KBM-7 (cell line): ENCODE measurements around the gene TCP10L.
"Not testable (repeated sequence)": the region's sequence is repeated elsewhere in the genome, so short reads cannot be mapped to it uniquely, and the experiment has no call there.

ENCODE experiments used
- DNase-seq: peaks from one replicate; pipeline ENCODE4 v3.0.0-alpha.2; 2015
- in situ Hi-C: fragments of 300-500 bp; cut with MboI; formaldehyde crosslinking; loops from 2 replicates; pipeline ENCODE4 v1.14.3; 2020; ENCODE audit warnings: low sequenced_read_pairs, low pct_unique_long_range_greater_than_20kb, mixed read lengths

Gene TCP10L, protein sequence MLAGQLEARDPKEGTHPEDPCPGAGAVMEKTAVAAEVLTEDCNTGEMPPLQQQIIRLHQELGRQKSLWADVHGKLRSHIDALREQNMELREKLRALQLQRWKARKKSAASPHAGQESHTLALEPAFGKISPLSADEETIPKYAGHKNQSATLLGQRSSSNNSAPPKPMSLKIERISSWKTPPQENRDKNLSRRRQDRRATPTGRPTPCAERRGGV

DNA sequence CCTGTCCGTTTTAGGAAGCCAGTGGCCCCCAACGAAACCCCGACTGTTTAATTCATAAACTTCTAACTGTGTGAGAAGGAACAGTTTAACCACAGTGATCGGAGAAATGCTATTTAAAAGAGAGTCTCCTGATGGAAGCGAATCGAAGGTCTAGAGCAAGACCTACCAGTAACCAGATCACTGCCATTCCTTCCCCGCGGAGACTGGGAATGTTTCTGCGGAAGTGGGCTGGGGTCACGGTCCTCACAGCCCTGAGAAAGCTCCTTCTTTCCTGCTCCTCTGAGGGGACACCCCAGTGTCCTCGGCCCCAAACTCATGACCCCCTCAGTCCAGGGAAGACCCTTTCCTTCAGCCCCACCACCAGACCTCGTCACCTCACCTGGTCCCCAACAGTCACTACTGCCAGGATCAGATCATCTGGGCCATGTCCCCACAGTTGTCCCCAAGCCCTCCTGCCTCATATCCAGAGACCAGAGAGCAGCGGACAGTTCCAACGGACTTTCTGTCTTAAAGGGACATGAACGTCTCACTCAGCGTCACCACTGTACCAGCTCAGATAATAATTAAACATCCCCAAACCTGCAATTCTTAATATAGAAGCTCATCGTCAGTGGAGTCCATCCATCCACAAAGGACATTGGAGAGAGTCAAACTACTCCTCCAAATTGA, at the start of gene TCP10L:
TCP10L (minus strand) TSS at position 482 of the 669 bp plus-strand sequence. CDS start 1,219 bp downstream, outside the sequence.
- no peak for DNase-seq
- in situ Hi-C loops: loop anchor here (25.0 kb wide), 1 partner anchor 173 kb away; the partner anchor contains the start of gene EVA1C

DNA sequence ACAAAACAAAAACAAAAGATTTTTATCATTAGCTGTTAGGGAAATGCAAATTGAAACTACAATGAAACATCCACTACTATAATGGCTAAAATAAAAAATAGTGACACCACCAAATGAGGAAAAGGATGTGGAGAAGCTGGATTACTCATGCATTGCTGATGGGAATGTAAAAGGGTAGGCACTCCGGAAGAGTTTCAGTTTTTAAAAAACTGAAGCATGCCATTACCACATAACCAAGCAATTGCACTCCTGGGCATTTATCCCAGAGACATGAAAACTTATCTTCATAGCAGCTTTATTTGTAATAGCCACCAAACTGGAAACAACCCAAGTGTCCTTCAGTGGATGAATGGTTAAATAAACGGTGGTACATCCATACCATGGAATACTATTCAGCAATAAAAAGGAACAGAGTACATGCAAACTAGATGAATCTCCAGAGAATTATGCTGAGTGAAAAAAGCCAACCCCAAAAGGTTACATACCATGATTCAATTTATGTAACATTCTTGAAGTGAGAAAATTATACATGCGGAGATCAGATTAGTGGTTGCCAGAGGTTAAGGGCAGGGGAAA, 41.4 kb upstream of the TCP10L start:
- no peak for DNase-seq
- in situ Hi-C loops: no loop called here

DNA sequence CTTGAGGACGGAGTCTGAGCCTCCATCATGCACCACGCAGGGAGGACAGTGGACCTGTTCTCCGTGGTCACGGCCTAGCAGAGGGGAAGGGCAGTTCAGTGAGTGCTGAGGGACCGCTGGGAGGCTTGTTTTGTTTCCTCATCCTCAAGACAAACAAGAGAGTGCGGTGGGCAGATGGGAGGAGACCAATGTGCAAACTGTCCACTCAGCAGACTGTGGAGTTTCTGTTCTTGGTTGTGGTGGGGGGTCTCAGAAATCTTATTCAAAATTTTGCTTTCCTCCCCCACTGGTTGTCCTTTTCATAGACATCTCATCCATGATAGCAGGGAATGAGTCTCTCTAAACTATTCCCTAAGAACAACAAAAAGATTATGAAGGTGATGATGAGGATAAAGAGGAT, 32.9 kb upstream of the TCP10L start:
- DNase-seq, in situ Hi-C loops: not testable (repeated sequence)

DNA sequence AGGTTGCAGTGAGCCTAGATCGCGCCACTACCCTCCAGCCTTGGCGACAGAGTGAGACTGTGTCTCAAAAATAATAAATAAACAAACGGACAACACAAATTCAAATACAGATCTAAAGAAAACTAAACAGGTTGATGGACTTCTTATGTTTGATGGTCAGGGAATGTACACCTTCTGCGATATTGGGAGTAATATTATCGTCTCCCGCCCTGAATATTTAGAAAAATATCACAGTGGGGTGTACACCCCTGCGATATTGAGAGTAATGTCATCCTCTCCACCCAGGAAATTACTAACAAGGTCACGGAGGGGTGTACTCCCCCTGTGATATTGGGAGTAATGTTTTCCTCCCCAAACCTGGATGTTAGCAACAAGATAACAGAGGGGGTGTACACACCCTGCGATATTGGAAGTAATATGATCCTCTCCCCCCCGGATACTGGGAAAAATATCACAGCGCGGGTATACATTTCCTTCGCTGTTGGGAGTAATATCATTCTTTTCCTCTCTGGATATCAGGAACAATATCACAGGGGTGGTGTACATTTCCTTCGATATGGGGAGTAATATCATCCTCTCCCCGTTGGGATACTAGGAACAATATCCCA, 28.2 kb upstream of the TCP10L start:
- DNase-seq: no peak
- in situ Hi-C loops: no loop called here

DNA sequence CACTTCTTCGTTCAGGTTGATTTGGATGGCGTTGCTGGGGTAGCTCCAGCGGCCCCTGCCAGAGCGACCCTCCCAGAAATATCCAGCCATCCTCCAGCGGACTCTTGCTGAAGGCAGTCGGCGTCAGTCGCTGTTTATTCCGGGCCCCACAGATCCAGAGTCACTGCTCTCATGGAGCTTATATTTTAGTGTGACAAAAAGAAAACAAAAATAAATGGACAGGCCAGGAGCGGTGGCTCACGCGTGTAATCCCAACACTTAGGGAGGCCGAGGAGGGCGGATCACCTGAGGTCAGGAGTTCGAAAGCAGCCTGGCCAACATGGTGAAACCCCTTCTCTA, 27.6 kb upstream of the TCP10L start:
- in situ Hi-C loops: no loop called here
- no peak for DNase-seq

DNA sequence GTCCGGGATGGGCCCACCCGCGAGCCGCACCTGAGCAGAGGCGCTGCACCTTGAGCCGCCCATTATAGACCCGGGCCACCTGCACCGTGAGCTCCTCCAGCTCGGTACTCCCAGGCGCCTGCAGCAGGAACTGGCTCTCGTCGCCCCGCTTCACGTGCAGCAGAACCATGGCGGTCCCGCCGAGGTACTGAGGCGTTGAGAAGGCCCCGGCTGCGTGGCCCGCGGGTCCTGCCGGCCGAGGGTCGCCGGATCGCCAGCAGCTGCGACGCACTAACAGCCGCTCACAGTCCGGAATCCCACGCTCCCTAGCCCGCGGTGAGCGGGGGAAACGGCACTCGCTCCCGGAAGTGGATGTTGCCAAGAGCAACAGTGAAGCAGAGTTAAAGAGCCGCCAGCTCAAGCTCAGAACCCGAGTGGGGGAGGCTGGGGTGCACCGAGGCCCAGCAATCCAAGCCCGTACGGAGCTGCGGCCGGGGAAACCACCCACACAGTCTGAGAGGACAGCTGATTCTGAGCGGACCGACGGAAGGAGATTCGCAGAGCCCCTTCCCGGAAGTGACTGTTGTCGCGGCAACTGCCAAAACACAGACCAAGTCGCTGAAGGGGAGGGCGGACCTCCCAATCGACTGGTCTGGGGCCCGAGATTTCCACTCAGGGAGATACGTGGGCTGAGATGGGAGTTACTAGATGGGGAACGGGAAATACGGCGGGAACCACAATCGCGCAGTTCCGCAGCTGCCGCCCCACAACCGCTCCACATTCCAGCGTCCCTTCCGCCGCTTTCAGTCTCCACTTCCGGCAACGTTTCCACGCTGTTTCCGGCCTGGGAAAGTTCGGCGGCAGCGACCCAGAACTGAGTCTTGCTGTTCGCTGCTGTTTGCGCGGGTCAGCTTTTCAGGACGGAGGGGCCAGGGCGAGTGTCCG, 27.0 kb upstream of the TCP10L start, which contains the start of gene CFAP298:
CFAP298 (minus strand) TSS at position 303 of the 924 bp plus-strand sequence; CDS start at position 169, 134 bp downstream.
- in situ Hi-C loops: no loop called here

DNA sequence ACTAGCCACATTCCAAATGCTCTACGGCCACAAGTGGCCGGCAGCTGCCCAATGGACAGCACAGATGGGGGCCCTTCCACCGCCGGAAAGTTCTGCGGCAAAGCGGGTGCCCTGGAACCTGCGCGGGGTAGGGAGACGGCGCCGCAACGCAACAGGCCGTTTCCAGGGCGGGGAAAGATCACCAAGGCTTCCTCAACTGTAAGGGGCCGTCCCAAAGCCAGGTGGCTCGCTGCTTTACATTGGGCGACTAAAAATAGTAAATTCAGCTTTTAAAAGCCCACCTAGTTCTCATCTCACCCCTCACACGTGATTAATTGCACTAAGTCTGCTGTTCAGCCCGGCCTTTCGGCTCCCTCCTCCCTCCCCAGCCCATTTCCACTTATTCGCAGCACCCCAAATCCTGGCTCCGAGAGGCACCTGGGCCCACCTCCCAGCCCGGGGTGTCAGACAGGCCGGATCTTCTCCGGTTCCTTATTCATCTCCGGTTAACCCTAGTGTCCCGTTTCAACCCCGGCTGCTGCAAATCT, 26.2 kb upstream of the TCP10L start:
- peak; percentile 47 for DNase-seq
- in situ Hi-C loops: no loop called here

More for the DNA sequence above, 27.0 kb upstream of the TCP10L start, which contains the start of gene CFAP298:
- peak; percentile 96 for DNase-seq

DNA sequence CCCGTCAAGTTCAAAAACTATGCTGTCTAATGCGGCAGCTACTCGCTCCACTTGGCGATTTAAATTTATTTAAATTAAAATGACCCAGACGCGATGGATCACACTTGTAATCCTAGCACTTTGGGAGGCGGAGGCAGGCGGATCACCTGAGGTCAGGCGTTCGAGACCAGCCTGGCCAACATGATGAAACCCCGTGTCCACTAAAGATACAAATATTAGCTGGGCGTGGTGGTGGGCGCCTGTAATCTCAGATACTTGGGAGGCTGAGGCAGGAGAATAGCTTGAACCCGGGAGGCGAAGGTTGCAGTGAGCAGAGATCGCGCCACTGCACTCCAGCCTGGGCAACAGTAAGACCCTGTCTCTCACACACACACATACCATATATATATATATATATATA, 25.6 kb upstream of the TCP10L start:
- DNase-seq, in situ Hi-C loops: not testable (repeated sequence)

DNA sequence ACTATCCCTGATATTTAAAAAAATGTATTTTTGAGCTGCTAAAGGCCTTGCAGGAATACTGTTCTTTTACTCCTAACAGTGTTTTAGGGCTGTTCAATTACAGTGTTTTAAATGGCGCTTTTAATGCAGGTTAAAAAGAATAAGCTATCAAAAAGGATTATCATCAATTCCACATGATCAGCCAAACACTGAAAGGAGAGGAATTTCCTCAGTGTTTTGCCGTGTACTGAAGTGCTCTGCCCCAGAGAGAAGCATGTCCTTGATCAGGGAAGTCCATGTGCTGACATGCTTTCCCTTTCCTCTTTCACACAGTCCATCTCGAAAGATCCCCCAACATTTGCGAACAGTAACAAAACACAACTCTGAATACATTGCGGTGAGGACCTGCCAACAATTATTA, 23.5 kb upstream of the TCP10L start:
- DNase-seq: no peak
- in situ Hi-C loops: no loop called here

DNA sequence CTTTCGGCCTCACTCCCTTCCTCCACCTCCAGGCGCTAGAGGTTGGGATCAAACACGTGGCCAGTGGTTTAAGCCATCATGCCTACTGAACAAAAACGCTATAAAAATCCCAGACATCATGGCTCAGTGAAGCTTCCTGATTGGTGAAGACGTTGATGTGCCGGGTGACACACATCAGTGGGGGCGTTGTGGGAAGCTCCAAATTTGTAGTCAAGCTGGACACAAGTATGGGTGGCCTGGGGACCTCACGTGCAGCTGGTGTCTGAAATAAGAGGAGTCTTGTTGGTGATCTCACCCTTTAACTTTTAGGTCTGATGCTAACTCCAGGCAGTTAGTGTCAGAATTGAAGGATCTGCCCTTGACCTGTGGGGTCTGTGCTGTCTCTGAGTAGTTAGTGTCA, 20.1 kb upstream of the TCP10L start:
- DNase-seq: no peak
- in situ Hi-C loops: no loop called here

DNA sequence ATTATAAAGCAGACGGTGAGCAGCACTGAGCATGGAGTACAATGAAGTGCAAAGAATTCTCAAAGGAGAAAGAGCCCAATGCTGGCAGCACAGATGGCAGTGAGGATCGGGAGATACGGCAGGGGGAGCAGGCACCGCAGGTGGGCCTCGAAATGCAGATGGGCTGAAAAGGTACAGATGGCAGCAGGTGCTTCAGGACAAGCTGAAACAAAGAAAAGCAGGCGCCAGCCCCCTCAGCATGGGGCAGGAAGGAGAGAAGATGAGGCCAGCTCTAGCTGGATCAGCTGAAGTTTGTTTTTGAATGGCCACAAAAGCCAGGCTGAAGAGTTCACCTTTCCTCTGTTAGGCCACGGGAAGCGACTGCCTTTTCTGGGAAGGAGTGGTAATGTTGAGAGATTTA, 19.1 kb upstream of the TCP10L start:
- DNase-seq: no peak
- in situ Hi-C loops: no loop called here

DNA sequence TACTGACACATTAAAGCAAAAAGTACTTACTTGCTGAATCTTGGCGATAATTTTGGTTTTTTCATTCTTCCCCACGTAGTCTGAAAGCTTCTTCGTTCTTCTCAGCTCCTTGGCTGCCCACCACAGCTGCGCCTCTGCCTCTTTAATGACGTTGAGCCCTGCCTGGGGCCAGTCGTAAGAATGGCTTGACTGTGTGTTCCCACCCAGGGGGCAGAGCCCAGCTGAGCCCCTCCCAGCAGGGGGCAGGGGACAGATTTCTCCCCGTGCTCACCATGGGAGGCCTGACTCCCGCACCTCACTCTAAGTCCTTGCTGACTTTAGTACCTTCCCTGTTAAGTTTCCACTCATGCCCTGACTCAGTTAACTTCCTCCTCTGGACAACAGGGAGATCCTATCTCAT, 17.8 kb upstream of the TCP10L start:
- DNase-seq: no peak
- in situ Hi-C loops: no loop called here

DNA sequence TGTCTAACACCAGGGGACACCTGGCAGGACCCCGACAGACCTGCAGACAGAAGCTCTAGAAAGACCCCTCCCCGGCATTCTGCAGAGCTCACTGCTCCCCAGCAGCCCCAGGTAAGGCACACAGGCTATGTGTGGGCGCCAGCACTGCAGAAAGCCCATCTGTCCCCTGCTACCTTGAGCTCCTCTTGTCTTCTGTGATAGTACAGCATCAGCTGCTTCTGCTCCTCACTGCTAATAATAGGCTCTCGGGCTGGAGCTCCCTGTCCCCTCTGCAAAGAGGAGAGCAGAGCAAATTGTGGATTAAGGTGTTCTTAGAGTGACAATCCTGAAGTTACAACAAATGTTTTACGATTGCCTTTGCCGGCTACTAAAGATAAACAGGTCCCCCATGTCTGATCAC, 16.8 kb upstream of the TCP10L start:
- in situ Hi-C loops: no loop called here
- no peak for DNase-seq

DNA sequence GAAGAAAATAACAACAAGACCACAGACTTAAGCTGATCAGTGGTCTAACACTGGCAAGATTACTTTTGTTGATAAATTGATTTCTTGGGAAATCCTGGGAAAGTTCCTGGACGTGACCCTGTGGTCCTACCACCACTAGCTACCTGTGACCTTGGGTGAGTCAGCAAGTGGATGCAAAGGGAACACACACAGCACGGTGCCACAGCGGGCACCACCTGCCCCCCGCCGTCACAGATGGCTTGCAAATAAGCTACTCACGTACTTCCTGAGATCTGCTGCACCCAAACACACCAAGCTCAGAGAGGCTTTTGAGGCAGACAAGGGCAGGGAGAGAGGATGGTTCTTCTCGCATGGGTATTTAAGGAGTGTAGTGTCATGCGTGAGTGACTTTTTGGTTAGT, 14.2 kb upstream of the TCP10L start:
- DNase-seq: no peak
- in situ Hi-C loops: loop anchor here (25.0 kb wide), 1 partner anchor 187 kb away; the partner anchor contains the start of gene EVA1C

DNA sequence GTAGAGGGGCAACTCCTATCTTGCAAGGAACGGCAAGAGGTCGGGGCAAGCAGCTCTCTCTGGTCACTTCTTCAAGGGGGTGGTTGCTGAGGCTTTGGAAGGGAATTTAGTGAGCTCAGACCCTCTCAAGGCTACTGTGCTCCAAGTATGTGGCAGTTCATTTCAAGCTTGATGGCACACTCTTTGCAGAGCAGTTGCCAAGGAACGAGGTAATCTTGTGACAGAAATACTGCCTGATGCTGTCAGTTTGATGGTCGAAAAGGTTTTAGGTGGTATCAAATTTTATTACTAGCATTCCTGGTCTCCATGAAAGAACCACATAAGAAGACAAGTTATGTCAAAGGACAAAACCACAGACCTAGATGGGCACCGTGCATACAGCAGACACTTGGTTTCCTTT, 13.8 kb upstream of the TCP10L start:
- DNase-seq: no peak
- in situ Hi-C loops: loop anchor here (25.0 kb wide), 1 partner anchor 187 kb away; the partner anchor contains the start of gene EVA1C

DNA sequence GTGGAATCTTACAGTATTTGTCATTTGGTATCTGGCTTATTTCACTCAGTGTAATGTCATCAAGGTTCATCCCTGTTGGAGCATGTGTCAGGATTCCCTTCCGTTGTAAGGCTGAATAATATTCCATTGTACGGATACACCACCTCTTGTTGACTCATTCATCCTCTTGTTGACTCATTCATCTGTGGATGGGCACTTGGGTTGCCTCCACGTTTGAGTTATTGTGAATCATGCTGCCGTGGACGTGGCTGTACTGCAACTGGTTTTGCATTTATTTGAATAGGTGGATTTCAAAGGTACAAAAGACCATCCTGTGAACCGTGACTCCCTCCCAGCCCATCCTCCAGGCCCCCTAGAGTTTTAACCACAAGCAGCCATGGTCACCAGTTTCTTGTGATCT, 11.9 kb upstream of the TCP10L start:
- no peak for DNase-seq
- in situ Hi-C loops: loop anchor here (25.0 kb wide), 1 partner anchor 185 kb away; the partner anchor contains the start of gene EVA1C

DNA sequence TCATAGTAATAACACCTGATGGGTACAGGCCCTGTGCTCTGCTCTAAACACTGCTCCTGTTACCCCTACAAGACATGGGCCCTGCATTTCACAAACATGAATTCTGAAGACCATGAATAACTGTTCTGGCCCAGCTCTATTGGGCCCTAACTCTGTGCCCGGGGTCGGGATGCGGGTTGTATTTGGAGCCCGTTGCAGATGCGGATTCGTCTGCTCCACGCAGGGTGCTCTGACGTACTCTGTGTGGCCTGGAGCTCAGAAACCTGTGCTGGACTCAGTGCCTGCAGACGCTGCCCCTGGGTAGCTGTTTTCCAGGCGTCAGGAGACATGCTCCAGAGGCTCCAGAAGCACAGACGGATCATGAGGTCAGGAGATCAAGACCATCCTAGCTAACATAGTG, 10.1 kb upstream of the TCP10L start:
- no peak for DNase-seq
- in situ Hi-C loops: loop anchor here (25.0 kb wide), 1 partner anchor 183 kb away; the partner anchor contains the start of gene EVA1C

DNA sequence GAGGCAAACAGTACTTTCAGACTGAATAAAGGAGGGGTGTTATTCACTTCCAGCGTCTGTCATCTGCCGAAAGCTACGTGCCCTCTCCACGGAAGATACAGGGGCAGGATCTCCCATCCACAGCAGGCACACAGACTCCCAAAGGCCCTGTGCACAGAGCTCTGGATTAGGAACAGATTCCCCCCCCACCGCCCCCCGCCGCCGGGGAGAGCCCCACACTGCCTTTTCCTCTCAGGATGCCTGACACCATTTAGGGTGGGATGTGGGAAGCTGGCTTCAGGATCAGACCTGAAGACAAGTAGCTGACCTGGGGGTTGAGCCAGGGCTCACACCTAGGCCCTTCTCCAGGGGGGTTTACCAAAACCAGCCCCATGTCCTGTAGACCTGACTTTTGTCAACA, 8.4 kb upstream of the TCP10L start:
- in situ Hi-C loops: loop anchor here (25.0 kb wide), 1 partner anchor 181 kb away; the partner anchor contains the start of gene EVA1C
- DNase-seq: no peak
